ENCODE results near the gene OXCT2.

DNA sequence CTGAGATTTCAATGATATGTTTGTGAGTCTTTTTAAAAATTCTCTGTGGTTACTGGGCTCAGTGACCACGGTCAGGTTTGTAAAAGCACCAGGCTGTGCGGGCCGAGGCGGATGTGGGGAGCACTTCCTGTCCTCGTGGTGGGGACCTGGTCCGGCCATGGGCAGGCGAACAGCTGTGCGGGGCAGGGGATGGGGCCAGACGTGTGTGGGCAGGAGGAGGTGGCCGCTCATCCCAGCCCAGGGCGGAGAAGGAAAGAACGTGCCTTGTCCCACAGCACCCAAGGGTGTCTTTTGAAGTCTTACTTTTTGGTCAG is 5.2 kb upstream of the OXCT2 start:
- TF ChIP-seq, protein P1, sequence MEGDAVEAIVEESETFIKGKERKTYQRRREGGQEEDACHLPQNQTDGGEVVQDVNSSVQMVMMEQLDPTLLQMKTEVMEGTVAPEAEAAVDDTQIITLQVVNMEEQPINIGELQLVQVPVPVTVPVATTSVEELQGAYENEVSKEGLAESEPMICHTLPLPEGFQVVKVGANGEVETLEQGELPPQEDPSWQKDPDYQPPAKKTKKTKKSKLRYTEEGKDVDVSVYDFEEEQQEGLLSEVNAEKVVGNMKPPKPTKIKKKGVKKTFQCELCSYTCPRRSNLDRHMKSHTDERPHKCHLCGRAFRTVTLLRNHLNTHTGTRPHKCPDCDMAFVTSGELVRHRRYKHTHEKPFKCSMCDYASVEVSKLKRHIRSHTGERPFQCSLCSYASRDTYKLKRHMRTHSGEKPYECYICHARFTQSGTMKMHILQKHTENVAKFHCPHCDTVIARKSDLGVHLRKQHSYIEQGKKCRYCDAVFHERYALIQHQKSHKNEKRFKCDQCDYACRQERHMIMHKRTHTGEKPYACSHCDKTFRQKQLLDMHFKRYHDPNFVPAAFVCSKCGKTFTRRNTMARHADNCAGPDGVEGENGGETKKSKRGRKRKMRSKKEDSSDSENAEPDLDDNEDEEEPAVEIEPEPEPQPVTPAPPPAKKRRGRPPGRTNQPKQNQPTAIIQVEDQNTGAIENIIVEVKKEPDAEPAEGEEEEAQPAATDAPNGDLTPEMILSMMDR (IDR thresholded peaks at IDR 0.05; ENCODE audit: low read depth, low read length, missing input control), result no peak
- TF ChIP-seq JUND (IDR thresholded peaks at IDR 0.05) (no peak), TAF1 (conservative IDR thresholded peaks at IDR 0.05) (no peak), YY1 (IDR thresholded peaks at IDR 0.05) (no peak), RAD21 (IDR thresholded peaks at IDR 0.05) (no peak), EGR1 (IDR thresholded peaks at IDR 0.05; ENCODE audit: low read depth in 2 of 2) (no peak), FOXA1 (IDR thresholded peaks at IDR 0.05) (no peak), ATF3 (IDR thresholded peaks at IDR 0.05) (no peak), SP1 (IDR thresholded peaks at IDR 0.05) (no peak)
- TF ChIP-seq, protein P2, sequence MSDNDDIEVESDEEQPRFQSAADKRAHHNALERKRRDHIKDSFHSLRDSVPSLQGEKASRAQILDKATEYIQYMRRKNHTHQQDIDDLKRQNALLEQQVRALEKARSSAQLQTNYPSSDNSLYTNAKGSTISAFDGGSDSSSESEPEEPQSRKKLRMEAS (IDR thresholded peaks at IDR 0.05), result no peak
- TF ChIP-seq, protein P3, sequence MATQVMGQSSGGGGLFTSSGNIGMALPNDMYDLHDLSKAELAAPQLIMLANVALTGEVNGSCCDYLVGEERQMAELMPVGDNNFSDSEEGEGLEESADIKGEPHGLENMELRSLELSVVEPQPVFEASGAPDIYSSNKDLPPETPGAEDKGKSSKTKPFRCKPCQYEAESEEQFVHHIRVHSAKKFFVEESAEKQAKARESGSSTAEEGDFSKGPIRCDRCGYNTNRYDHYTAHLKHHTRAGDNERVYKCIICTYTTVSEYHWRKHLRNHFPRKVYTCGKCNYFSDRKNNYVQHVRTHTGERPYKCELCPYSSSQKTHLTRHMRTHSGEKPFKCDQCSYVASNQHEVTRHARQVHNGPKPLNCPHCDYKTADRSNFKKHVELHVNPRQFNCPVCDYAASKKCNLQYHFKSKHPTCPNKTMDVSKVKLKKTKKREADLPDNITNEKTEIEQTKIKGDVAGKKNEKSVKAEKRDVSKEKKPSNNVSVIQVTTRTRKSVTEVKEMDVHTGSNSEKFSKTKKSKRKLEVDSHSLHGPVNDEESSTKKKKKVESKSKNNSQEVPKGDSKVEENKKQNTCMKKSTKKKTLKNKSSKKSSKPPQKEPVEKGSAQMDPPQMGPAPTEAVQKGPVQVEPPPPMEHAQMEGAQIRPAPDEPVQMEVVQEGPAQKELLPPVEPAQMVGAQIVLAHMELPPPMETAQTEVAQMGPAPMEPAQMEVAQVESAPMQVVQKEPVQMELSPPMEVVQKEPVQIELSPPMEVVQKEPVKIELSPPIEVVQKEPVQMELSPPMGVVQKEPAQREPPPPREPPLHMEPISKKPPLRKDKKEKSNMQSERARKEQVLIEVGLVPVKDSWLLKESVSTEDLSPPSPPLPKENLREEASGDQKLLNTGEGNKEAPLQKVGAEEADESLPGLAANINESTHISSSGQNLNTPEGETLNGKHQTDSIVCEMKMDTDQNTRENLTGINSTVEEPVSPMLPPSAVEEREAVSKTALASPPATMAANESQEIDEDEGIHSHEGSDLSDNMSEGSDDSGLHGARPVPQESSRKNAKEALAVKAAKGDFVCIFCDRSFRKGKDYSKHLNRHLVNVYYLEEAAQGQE (IDR thresholded peaks at IDR 0.05), result no peak
- TF ChIP-seq, protein P4, sequence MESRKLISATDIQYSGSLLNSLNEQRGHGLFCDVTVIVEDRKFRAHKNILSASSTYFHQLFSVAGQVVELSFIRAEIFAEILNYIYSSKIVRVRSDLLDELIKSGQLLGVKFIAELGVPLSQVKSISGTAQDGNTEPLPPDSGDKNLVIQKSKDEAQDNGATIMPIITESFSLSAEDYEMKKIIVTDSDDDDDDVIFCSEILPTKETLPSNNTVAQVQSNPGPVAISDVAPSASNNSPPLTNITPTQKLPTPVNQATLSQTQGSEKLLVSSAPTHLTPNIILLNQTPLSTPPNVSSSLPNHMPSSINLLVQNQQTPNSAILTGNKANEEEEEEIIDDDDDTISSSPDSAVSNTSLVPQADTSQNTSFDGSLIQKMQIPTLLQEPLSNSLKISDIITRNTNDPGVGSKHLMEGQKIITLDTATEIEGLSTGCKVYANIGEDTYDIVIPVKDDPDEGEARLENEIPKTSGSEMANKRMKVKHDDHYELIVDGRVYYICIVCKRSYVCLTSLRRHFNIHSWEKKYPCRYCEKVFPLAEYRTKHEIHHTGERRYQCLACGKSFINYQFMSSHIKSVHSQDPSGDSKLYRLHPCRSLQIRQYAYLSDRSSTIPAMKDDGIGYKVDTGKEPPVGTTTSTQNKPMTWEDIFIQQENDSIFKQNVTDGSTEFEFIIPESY (IDR thresholded peaks at IDR 0.05), result no peak
